ENCODE measurements around the gene KIAA0753. TPM values are rescaled to one million over a fixed set of nuclear protein-coding genes. Genes with fewer than 3 reads are reported as not detected.

The KIAA0753 gene
- total RNA-seq, 1 experiment from 2014 or later: 13.0 TPM

- POLR2A ChIA-PET: no interaction called here
- ATAC-seq (no peak), DNase-seq (ENCODE audit: low read depth, low spot score) (no peak)
- no TSS peak for BruUV-seq (replicated peaks)
- H3K36me3 ChIP-seq (ENCODE audit: control insufficient read depth, insufficient read depth, low read length): no peaks in the 10 kb centered on the region
- H3K9me3 ChIP-seq (ENCODE audit: control insufficient read depth, insufficient read depth, low read depth, low read length): no peaks in the 10 kb centered on the region
- no peak overlapping the region for H3K4me3 ChIP-seq (ENCODE audit: low read depth in 2 of 2, low read length in 2 of 2)
- H3K27ac ChIP-seq (ENCODE audit: low read length): no peak overlapping the region
- intact Hi-C loops (cut with micrococcal nuclease; ENCODE audit: unreplicated experiment) (no loop called here), in situ Hi-C loops (cut with HindIII; ENCODE audit: low pct_unique_long_range_greater_than_20kb, low sequenced_read_pairs) (no loop called here)
- TF ChIP-seq SIN3A (IDR thresholded peaks at IDR 0.05; ENCODE audit: borderline replicate concordance, insufficient read depth, low read depth, low read length): no peak
- TF ChIP-seq, protein P1, sequence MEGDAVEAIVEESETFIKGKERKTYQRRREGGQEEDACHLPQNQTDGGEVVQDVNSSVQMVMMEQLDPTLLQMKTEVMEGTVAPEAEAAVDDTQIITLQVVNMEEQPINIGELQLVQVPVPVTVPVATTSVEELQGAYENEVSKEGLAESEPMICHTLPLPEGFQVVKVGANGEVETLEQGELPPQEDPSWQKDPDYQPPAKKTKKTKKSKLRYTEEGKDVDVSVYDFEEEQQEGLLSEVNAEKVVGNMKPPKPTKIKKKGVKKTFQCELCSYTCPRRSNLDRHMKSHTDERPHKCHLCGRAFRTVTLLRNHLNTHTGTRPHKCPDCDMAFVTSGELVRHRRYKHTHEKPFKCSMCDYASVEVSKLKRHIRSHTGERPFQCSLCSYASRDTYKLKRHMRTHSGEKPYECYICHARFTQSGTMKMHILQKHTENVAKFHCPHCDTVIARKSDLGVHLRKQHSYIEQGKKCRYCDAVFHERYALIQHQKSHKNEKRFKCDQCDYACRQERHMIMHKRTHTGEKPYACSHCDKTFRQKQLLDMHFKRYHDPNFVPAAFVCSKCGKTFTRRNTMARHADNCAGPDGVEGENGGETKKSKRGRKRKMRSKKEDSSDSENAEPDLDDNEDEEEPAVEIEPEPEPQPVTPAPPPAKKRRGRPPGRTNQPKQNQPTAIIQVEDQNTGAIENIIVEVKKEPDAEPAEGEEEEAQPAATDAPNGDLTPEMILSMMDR (IDR thresholded peaks at IDR 0.05): no peak
- no peak for TF ChIP-seq POLR2AphosphoS5 (IDR thresholded peaks at IDR 0.05; ENCODE audit: low read depth, low read length)
- no peak for TF ChIP-seq TCF7L2 (IDR thresholded peaks at IDR 0.05; ENCODE audit: low read depth, low read length)
- no peaks in the 10 kb centered on the region for H3K27me3 ChIP-seq (ENCODE audit: control insufficient read depth, insufficient read depth, low read length)
- no peaks in the 10 kb centered on the region for H3K4me1 ChIP-seq (ENCODE audit: control insufficient read depth, insufficient read depth, low read length)
- CTCF ChIA-PET: no interaction called here
Observed at GRCh38 chr17:6568184-6568758, 72.2 kb downstream of the KIAA0753 start.

DNA sequence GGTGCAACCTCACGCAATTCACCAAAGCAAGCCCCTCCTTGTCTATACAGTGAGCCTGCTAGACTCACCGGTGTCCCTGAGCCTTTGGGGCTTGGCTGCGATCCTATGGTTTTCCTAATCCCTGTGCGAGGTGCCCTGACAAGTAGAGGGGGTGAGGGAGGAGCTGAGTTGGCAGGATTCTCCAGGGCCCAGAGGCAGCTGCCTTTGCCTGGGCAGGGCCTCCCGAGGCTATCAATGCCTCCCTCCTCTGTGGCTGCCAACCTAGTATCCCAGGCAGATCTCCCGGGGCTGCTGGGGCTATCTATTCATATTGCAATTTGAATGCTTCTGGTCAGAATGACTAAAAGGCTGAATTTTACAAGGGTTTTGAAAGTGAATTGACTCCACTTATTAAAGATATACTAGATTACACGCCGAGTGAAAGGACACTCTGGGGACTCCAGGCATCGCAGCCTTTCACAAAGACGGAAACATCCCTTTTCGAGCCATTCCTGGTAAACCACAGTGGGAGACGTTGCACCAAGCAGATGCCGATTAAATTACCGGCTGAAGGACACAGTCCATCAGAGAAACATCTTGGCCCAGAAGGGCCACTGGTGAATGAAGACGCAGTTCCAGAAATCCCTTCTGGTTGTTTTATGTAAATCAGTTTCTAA, 72.9 kb downstream of the KIAA0753 start:
- Histone ChIP-seq H3K9me3 (ENCODE audit: control insufficient read depth, insufficient read depth, low read depth, low read length) (no peaks in the 10 kb centered on the region), H3K27me3 (ENCODE audit: control insufficient read depth, insufficient read depth, low read length) (no peaks in the 10 kb centered on the region), H3K4me3 (ENCODE audit: low read depth in 2 of 2, low read length in 2 of 2) (no peak overlapping the region), H3K4me1 (ENCODE audit: control insufficient read depth, insufficient read depth, low read length) (no peaks in the 10 kb centered on the region), H3K36me3 (ENCODE audit: control insufficient read depth, insufficient read depth, low read length) (no peaks in the 10 kb centered on the region), H3K27ac (ENCODE audit: low read length) (no peak overlapping the region)
- no peak for DNase-seq (ENCODE audit: low read depth, low spot score)
- ChIA-PET POLR2A (no interaction called here), CTCF (no interaction called here)
- no peak for ATAC-seq
- in situ Hi-C loops (cut with HindIII; ENCODE audit: low pct_unique_long_range_greater_than_20kb, low sequenced_read_pairs): no loop called here
- intact Hi-C loops (cut with micrococcal nuclease; ENCODE audit: unreplicated experiment): no loop called here
- TF ChIP-seq TCF7L2 (IDR thresholded peaks at IDR 0.05; ENCODE audit: low read depth, low read length) (no peak), SIN3A (IDR thresholded peaks at IDR 0.05; ENCODE audit: borderline replicate concordance, insufficient read depth, low read depth, low read length) (no peak), POLR2AphosphoS5 (IDR thresholded peaks at IDR 0.05; ENCODE audit: low read depth, low read length) (no peak)
- TF ChIP-seq, protein P1 (IDR thresholded peaks at IDR 0.05): no peak
- TF ChIP-seq, protein P2, sequence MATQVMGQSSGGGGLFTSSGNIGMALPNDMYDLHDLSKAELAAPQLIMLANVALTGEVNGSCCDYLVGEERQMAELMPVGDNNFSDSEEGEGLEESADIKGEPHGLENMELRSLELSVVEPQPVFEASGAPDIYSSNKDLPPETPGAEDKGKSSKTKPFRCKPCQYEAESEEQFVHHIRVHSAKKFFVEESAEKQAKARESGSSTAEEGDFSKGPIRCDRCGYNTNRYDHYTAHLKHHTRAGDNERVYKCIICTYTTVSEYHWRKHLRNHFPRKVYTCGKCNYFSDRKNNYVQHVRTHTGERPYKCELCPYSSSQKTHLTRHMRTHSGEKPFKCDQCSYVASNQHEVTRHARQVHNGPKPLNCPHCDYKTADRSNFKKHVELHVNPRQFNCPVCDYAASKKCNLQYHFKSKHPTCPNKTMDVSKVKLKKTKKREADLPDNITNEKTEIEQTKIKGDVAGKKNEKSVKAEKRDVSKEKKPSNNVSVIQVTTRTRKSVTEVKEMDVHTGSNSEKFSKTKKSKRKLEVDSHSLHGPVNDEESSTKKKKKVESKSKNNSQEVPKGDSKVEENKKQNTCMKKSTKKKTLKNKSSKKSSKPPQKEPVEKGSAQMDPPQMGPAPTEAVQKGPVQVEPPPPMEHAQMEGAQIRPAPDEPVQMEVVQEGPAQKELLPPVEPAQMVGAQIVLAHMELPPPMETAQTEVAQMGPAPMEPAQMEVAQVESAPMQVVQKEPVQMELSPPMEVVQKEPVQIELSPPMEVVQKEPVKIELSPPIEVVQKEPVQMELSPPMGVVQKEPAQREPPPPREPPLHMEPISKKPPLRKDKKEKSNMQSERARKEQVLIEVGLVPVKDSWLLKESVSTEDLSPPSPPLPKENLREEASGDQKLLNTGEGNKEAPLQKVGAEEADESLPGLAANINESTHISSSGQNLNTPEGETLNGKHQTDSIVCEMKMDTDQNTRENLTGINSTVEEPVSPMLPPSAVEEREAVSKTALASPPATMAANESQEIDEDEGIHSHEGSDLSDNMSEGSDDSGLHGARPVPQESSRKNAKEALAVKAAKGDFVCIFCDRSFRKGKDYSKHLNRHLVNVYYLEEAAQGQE (IDR thresholded peaks at IDR 0.05; ENCODE audit: insufficient read depth in 1 of 2, low read depth in 2 of 2, low read length in 1 of 2): no peak
- no TSS peak for BruUV-seq (replicated peaks)

All from Panc1 (cell line).